Measurements from ENCODE around the gene RTN4IP1.

GRCh38 chr6:106639812-106640211 lies 10.5 kb upstream of the RTN4IP1 start:
- TF ChIP-seq SRSF9 (IDR thresholded peaks at IDR 0.05; ENCODE audit: borderline replicate concordance, low read depth, low read length) (no peak), ZNF253 (CRISPR knock-in tag; conservative IDR thresholded peaks at IDR 0.05) (no peak), E2F6 (IDR thresholded peaks at IDR 0.05; ENCODE audit: borderline replicate concordance in 1 of 2, extremely low read depth in 1 of 2, insufficient read depth in 1 of 2, insufficient read length in 1 of 2, low read depth in 1 of 2, low read length in 1 of 2, poor library complexity in 1 of 2, severe bottlenecking in 1 of 2) (no peak)

Measured in K562 (cell line).